Stimulated activated CD8-positive, alpha-beta memory T cell treated with anti-CD3 and anti-CD28 coated beads, Interleukin-12 subunit alpha, Interleukin-12 subunit beta, amount 100 ng/mL, for 1 hour (primary cell): Measurements from ENCODE around the gene JPH4.
"Not testable (repeated sequence)": the region's sequence is repeated elsewhere in the genome, so short reads cannot be mapped to it uniquely, and the experiment has no call there.

Experiments
- DNase-seq: peaks from one replicate; pipeline ENCODE4 v3.0.0-alpha.2; 2020; ENCODE audit warnings: low read depth

The JPH4 gene

GRCh38 chr14:23547924-23548323 is 30.7 kb downstream of the JPH4 start:
- DNase-seq, result no peak

DNA sequence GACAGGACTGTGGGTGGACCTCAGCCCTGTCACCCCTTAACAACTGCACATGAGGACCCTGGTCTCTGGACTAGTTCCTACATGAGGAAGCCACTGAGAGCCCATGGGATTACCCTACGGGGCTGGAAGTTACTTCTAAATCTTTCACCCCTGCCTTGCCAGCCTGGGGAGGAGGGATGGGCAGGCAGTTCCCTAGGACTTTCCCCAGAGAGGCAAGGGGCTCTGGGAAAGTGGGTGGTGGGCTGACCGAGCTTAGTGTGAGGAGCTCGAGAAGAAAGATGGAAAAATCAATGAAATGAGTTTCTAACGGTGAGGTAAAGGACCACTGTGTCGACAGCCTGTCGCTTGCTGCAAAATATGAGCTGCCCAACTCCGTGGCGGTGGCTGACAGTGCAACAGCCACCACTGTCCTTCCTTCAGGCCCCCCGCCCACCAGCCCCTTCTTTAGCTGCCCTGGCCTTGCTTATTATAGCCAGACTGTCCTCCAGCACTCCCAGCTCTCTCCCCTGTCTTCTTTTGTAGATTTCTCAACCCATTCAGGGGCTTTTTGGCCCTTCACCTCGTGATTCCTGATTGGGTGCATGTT is 32.0 kb downstream of the JPH4 start:
- DNase-seq, result no peak

GRCh38 chr14:23545740-23546365 is 32.7 kb downstream of the JPH4 start:
- no peak for DNase-seq

DNA sequence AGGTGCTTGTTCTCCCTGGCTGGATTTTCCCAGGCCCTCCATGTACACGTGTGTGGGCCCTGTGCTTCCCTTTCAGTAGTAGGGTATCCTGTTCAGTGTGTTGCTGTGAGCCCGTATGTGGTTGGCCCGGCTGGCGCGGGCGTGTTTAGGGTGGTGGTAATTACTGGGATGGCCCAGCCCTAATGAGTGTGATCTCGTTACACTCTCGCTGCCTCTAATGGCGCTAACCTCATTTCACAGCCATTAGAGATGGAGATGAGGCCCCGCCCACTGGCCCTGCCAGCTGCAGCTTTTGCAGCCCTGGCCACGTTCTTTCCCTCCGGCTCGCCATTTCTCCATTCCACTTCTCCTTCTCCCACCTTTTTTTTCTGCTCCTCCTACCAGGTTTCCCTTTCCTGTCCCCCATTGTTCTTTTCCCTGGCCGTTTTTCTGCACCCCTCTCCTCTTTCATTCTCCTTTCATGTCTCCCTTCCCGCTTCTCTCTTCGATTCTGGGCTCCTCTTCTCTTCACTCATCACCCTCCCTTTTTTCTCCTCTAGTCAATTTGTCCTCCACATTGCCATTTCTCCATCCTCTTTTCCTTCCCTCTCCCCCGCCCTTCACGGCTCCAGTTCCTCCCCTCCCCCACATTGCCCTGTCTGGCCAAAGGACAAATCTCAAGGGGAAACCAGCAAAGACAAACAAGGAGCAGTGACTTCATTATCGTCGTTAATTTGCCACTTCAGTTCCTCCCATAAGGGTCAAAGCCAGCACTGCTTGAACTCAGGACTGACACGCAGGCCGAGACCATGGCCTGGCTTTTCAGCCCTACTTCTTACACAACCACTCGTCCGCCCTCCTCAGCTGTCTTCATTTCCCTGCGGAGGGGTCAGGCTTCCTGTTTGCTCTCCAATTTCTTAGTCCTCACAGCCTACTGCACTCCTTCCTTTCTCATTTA is 33.8 kb downstream of the JPH4 start:
- DNase-seq, result no peak

DNA sequence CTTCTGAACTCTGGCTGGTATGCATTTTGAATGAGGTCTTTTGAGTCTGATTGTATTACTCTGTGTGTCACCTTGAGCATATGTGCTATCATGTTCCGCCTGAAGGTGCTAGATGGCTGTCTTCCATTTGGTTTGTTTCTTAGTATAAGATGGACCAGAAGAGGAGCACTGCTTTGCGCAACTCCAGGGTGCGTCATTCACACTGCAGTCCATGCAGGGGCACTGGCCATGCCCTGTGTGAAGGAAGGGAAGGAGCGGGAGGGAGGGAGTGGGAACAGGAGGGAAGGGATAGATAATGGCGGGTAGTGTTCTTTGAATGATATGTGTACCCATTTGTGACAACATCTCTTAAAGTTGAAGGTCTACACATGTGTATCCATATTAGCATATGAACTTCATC is 35.2 kb downstream of the JPH4 start:
- no peak for DNase-seq

GRCh38 chr14:23542261-23542660 is 36.3 kb downstream of the JPH4 start:
- DNase-seq, result no peak

- no peak for DNase-seq
Observed at GRCh38 chr14:23540141-23540469, 38.5 kb downstream of the JPH4 start.

- no peak for DNase-seq
Observed at GRCh38 chr14:23539248-23540140, 39.1 kb downstream of the JPH4 start.

- no peak for DNase-seq
Observed at GRCh38 chr14:23538785-23539184, 39.8 kb downstream of the JPH4 start.

- no peak for DNase-seq
Observed at GRCh38 chr14:23538050-23538718, 40.4 kb downstream of the JPH4 start.

- no peak for DNase-seq
Observed at GRCh38 chr14:23537351-23538049, 41.1 kb downstream of the JPH4 start.

DNA sequence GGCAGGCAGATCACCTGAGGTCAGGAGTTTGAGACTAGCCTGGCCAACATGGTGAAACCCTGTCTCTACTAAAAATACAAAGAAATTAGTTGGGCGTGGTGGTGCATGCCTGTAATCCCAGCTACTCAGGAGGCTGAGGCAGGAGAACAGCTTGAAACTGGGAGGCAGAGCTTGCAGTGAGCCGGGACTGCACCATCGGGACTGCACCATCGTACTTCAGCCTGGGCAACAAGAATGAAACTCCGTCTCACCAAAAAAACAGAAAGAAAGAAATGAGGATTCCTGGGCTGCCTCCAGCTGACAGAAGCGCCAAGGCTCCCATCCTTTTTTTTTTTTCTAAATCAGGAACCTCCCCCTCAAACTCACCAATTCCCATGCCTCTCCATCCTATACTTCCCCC is 41.7 kb downstream of the JPH4 start:
- DNase-seq, result not testable (repeated sequence)

GRCh38 chr14:23536494-23536893 is 42.1 kb downstream of the JPH4 start:
- DNase-seq, result no peak

DNA sequence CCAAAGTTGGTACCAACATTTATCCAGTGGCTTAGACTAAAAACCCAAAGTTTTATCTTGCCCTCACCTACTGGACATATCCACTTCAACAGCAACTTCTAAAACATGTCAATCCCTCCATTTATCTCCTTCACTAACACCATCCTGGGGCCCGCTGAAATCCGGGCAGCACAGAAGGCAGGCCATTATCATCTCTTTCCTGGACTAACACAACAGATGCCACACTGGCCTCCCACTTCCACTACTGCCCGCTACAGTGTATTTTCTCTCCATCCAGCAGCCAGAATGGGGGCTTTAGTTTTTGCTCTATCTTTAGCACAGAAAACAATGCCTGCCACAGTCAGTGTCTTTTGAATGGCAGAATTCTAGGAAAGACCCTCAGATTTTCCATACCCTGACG is 42.6 kb downstream of the JPH4 start:
- no peak for DNase-seq

DNA sequence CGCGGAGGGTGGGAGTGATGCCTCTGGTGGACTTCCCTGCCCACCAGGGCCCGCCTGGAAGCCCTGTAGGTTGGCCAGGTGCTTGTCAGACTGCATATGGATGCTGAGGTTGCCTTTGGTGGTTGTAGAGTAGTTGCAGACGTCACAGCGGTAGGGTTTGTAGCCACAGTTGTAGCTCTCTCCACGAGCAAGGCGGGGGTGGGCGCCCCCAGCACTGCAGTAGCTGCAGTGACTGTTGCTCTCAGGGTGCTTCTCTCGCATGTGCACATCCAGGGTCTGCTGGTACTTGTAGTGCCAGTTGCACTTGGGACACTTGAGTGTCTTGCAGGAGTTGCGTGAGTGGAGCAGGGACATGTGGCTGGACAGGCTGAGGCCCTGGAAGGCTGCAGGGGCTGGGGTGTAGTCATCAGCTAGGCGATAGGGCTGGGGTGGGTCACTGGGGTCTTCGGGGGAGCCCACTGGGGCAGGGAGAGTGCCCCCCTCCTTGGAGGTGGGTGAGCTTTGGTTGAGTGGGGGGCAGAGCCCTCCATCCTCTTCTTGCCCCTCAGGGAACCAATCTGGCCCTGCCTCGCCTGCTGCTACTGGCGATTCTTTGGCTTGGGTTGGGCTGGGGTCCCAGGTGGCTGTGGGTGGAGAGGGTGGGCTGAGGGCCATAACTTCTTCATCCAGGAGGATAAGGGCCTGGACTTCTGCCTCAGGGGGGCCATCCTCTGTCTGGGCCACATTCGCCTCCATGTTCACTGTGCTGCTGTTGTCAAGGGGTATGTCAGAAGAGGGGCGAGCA is 44.7 kb downstream of the JPH4 start:
- DNase-seq, result no peak

- no peak for DNase-seq
Observed at GRCh38 chr14:23532658-23533057, 45.9 kb downstream of the JPH4 start.

GRCh38 chr14:23531391-23531790 is 47.2 kb downstream of the JPH4 start:
- DNase-seq, result no peak

DNA sequence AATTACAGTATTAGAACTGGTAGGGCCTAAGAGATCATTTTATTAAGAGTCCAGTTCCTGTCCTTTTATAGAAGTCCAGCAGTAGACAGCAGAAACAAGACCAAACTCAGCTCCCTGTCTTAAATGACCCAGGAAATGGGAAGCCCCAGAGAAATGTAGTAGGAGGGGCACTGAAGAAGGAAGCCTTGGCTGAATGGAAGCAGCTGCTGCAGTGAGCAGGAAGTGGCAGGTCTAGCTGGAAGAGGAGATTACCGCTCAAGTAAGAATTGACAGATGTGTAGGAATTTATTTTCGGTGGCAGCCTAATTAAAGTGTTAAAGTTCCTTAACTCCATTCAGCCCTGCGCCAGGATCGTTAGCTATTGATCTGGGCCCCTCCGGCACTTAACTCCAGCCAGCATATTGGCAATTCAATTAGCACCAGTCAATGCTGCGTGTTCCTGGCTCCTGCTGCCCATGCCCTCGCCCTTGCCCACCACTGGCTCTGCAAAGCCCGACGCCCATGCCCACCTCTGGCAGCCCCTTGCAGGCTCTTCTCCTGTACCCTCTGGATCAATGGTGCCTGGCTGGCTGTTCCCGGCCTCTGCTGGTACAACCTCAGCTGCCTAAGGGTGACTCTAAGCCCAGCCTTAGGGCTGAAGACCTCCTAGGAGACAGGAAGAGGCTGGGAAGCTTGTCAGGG is 48.1 kb downstream of the JPH4 start:
- no peak for DNase-seq

DNA sequence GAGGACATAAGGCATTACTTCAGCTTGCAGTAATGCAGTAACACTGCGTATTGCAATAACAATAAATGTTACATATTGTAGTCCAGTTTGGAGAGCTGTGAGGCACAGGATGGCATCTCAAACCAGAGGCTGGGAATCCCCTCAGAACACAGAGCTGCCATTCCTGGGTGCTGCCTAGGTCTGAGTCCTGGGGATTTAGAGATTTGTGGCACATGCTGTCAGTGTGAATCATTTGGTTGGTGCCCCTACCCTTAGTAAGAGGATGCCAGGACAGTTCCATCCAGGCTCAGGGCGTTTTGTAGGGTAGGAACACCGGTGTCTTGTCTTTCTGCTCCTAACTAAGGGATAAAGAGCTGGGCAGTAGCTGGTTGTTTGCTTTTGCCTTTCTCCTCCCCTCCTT is 49.6 kb downstream of the JPH4 start:
- DNase-seq, result no peak

- DNase-seq, result no peak
Observed at GRCh38 chr14:23528555-23528954, 50.0 kb downstream of the JPH4 start.
